A549 (cell line): ENCODE measurements around the gene CELF4.

Experiments
- CTCF ChIP-seq: fragments of >200 bp; sonication (Bioruptor Twin); formaldehyde crosslinking; IDR thresholded peaks from 3 replicates; pipeline ENCODE4 v1.5.1; 2016
- EP300 ChIP-seq, 2 experiments: fragments of >200 bp; sonication (Bioruptor Twin); formaldehyde crosslinking; IDR thresholded peaks; 2 replicates in 1 of 2; 3 replicates in 1 of 2; pipeline ENCODE4 v1.6.1; 2016 to 2017
- MYC ChIP-seq: IDR thresholded peaks from 2 replicates; pipeline ENCODE4 v1.6.1; 2012; ENCODE audit warnings: mild to moderate bottlenecking, inconsistent platforms, low read length, improper control_type of control experiment, borderline replicate concordance

- no peak for TF ChIP-seq CTCF
- no peak for TF ChIP-seq MYC
- no peak for TF ChIP-seq EP300 (IDR thresholded peaks at IDR 0.05)
These were observed 19.5 kb upstream of the CELF4 start for GRCh38 chr18:37584952-37585695.
